HEK293 (cell line): Measurements from ENCODE around the gene TM2D3.

Experiments
- CTCF ChIA-PET: fragments of 350-600 bp; formaldehyde crosslinking; extraction: SDS; loops from one replicate; lab custom pipeline; 2021; ENCODE audit warnings: antibody characterized with exemption; lab: Yijun Ruan, JAX
- POLR2A ChIA-PET: fragments of 300-600 bp; formaldehyde crosslinking; extraction: SDS; loops from one replicate; lab custom pipeline; 2020; ENCODE audit warnings: antibody characterized with exemption, inconsistent platforms; lab: Yijun Ruan, JAX
- H3K27ac ChIP-seq: fragments of 200-500 bp; sonication (Bioruptor generic); 2 replicates; pipeline ENCODE4 v1.5.1; 2014; ENCODE audit warnings: low read depth, low read length, control low read depth, inconsistent platforms; ENCODE audit errors: extremely low read depth
- H3K36me3 ChIP-seq, 2 experiments: fragments of 200-500 bp in 1 of 2; sonication (Bioruptor generic) in 1 of 2; 1 replicate in 1 of 2; 2 replicates in 1 of 2; pipeline ENCODE4 v1.5.1; 2014 to 2017; ENCODE audit warnings: inconsistent platforms in 2 of 2, low read length in 2 of 2; ENCODE audit not compliant: control insufficient read depth in 2 of 2, insufficient read depth in 1 of 2
- H3K4me1 ChIP-seq: fragments of 200-500 bp; sonication (Bioruptor generic); 2 replicates; pipeline ENCODE4 v1.5.1; 2014; ENCODE audit warnings: mild to moderate bottlenecking, low read length, inconsistent platforms; ENCODE audit not compliant: control insufficient read depth, insufficient read depth
- H3K4me3 ChIP-seq: 2 replicates; pipeline ENCODE4 v1.5.1; 2011; ENCODE audit warnings: low read depth, mild to moderate bottlenecking, control low read depth, low read length, moderate library complexity
- H3K9me3 ChIP-seq: fragments of 200-500 bp; sonication (Bioruptor generic); 2 replicates; pipeline ENCODE4 v1.5.1; 2014; ENCODE audit warnings: low read depth, low read length, inconsistent platforms; ENCODE audit not compliant: control insufficient read depth, insufficient read depth
- BCL6B ChIP-seq: fragments of 450-650 bp; formaldehyde crosslinking; IDR thresholded peaks from 2 replicates; pipeline ENCODE4 v1.5.1; 2017; ENCODE audit warnings: missing biosample characterization, missing genetic modification characterization
- GLIS1 ChIP-seq: fragments of 450-650 bp; formaldehyde crosslinking; IDR thresholded peaks from 2 replicates; pipeline ENCODE4 v1.5.1; 2016; ENCODE audit warnings: missing biosample characterization, missing genetic modification characterization
- HOXD13 ChIP-seq: sonication (generic); formaldehyde crosslinking; IDR thresholded peaks from 2 replicates; pipeline ENCODE4 v1.8.0; 2022; ENCODE audit warnings: missing genetic modification reagents, borderline replicate concordance
- IKZF3 ChIP-seq: fragments of 450-650 bp; IDR thresholded peaks from 2 replicates; pipeline ENCODE4 v1.5.0; 2018; ENCODE audit warnings: missing biosample characterization, mild to moderate bottlenecking, missing genetic modification characterization, moderate library complexity
- TRIM28 ChIP-seq: IDR thresholded peaks from 2 replicates; pipeline ENCODE4 v1.6.1; 2011; ENCODE audit warnings: low read length, control low read depth, borderline replicate concordance
- YY2 ChIP-seq: fragments of 450-650 bp; formaldehyde crosslinking; IDR thresholded peaks from 2 replicates; pipeline ENCODE4 v1.5.1; 2016; ENCODE audit warnings: missing biosample characterization, missing genetic modification characterization
- ZNF155 ChIP-seq: fragments of 450-650 bp; formaldehyde crosslinking; IDR thresholded peaks from 2 replicates; pipeline ENCODE4 v1.5.1; 2016; ENCODE audit warnings: missing biosample characterization, missing genetic modification characterization
- ZNF184 ChIP-seq: fragments of 450-650 bp; IDR thresholded peaks from 2 replicates; pipeline ENCODE4 v1.5.1; 2018; ENCODE audit warnings: missing biosample characterization, mild to moderate bottlenecking, missing genetic modification characterization
- ZNF23 ChIP-seq: fragments of 450-650 bp; formaldehyde crosslinking; IDR thresholded peaks from 2 replicates; pipeline ENCODE4 v1.5.1; 2016; ENCODE audit warnings: missing biosample characterization, missing genetic modification characterization, borderline replicate concordance
- ZNF24 ChIP-seq: fragments of 450-650 bp; formaldehyde crosslinking; IDR thresholded peaks from 2 replicates; pipeline ENCODE4 v1.5.1; 2016; ENCODE audit warnings: missing biosample characterization, missing genetic modification characterization
- ZNF266 ChIP-seq: fragments of 450-650 bp; formaldehyde crosslinking; IDR thresholded peaks from 2 replicates; pipeline ENCODE4 v1.5.1; 2016; ENCODE audit warnings: missing biosample characterization, missing genetic modification characterization, low read depth
- ZNF280C ChIP-seq: fragments of 450-650 bp; formaldehyde crosslinking; IDR thresholded peaks from 2 replicates; pipeline ENCODE4 v1.5.1; 2016; ENCODE audit warnings: missing biosample characterization, missing genetic modification characterization
- ZNF549 ChIP-seq: fragments of 450-650 bp; IDR thresholded peaks from 2 replicates; pipeline ENCODE4 v1.5.1; 2018; ENCODE audit warnings: missing biosample characterization, missing genetic modification characterization, mild to moderate bottlenecking, inconsistent platforms, moderate library complexity
- ZNF707 ChIP-seq: fragments of 450-650 bp; formaldehyde crosslinking; IDR thresholded peaks from 2 replicates; pipeline ENCODE4 v1.5.1; 2016; ENCODE audit warnings: missing biosample characterization, missing genetic modification characterization
- ZXDB ChIP-seq: fragments of 450-650 bp; formaldehyde crosslinking; IDR thresholded peaks from 2 replicates; pipeline ENCODE4 v1.5.1; 2016; ENCODE audit warnings: missing biosample characterization, missing genetic modification characterization
- TF ChIP-seq, protein P1 (sequence below): fragments of 450-650 bp; IDR thresholded peaks from 2 replicates; pipeline ENCODE4 v1.5.1; 2018; ENCODE audit warnings: missing biosample characterization, mild to moderate bottlenecking, missing genetic modification characterization
- TF ChIP-seq, protein P2 (sequence below): fragments of 450-650 bp; formaldehyde crosslinking; IDR thresholded peaks from 2 replicates; pipeline ENCODE4 v1.5.1; 2016; ENCODE audit warnings: missing biosample characterization, missing genetic modification characterization
- TF ChIP-seq, protein P3 (sequence below): fragments of 450-650 bp; formaldehyde crosslinking; IDR thresholded peaks from 2 replicates; pipeline ENCODE4 v1.5.1; 2016; ENCODE audit warnings: missing biosample characterization, missing genetic modification characterization

TM2D3 gene

GRCh38 chr15:101611580-101612299 lies 40.4 kb downstream of the TM2D3 start:
- H3K9me3 ChIP-seq: no peaks in the 10 kb centered on the region
- POLR2A ChIA-PET: interaction anchor here (0.7 kb wide), 1 partner anchor 27 kb away, joined by 3 read pairs; no protein-coding TSS in a partner anchor
- no peak overlapping the region for H3K4me3 ChIP-seq
- TF ChIP-seq, protein P1, sequence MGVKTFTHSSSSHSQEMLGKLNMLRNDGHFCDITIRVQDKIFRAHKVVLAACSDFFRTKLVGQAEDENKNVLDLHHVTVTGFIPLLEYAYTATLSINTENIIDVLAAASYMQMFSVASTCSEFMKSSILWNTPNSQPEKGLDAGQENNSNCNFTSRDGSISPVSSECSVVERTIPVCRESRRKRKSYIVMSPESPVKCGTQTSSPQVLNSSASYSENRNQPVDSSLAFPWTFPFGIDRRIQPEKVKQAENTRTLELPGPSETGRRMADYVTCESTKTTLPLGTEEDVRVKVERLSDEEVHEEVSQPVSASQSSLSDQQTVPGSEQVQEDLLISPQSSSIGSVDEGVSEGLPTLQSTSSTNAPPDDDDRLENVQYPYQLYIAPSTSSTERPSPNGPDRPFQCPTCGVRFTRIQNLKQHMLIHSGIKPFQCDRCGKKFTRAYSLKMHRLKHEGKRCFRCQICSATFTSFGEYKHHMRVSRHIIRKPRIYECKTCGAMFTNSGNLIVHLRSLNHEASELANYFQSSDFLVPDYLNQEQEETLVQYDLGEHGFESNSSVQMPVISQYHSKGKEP (tag by site-specific recombination): no peak
- TF ChIP-seq, protein P2, sequence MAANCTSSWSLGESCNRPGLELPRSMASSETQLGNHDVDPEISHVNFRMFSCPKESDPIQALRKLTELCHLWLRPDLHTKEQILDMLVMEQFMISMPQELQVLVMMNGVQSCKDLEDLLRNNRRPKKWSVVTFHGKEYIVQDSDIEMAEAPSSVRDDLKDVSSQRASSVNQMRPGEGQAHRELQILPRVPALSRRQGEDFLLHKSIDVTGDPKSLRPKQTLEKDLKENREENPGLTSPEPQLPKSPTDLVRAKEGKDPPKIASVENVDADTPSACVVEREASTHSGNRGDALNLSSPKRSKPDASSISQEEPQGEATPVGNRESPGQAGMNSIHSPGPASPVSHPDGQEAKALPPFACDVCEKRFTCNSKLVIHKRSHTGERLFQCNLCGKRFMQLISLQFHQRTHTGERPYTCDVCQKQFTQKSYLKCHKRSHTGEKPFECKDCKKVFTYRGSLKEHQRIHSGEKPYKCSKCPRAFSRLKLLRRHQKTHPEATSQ (tag by site-specific recombination): no peak
- TF ChIP-seq GLIS1 (tag by site-specific recombination) (peak; percentile 40; the same call in 1 of the 2 replicates), BCL6B (tag by site-specific recombination) (no peak), TRIM28 (no peak), HOXD13 (CRISPR knock-in tag) (no peak), ZNF155 (tag by site-specific recombination) (no peak)
- H3K27ac ChIP-seq: no peak overlapping the region
- H3K4me1 ChIP-seq: peaks cover 22% of the 10 kb centered on the region
- H3K36me3 ChIP-seq: peaks cover 0 to 6% of the 10 kb centered on the region in 2 experiments; a peak in 1 of 3 replicates
- CTCF ChIA-PET: interaction anchor here (0.6 to 1.5 kb wide), 3 partner anchors 29 to 431 kb away, joined by 4 to 5 read pairs (median 5); no protein-coding TSS in a partner anchor

- Histone ChIP-seq H3K4me3 (no peak overlapping the region), H3K9me3 (no peaks in the 10 kb centered on the region), H3K4me1 (peaks cover 15% of the 10 kb centered on the region)
- POLR2A ChIA-PET: interaction anchor here (0.7 kb wide), 1 partner anchor 26 kb away, joined by 3 read pairs; no protein-coding TSS in a partner anchor
- TF ChIP-seq ZNF23 (tag by site-specific recombination): no peak
- no peak for TF ChIP-seq ZNF24
- TF ChIP-seq IKZF3 (tag by site-specific recombination): no peak
- no peak for TF ChIP-seq ZNF549 (tag by site-specific recombination)
- no peak for TF ChIP-seq ZNF707 (tag by site-specific recombination)
- no peak for TF ChIP-seq YY2 (tag by site-specific recombination)
- TF ChIP-seq ZNF266 (tag by site-specific recombination): no peak
- no peak for TF ChIP-seq ZNF280C (tag by site-specific recombination)
- no peak for TF ChIP-seq ZNF184 (tag by site-specific recombination)
- TF ChIP-seq, protein P3, sequence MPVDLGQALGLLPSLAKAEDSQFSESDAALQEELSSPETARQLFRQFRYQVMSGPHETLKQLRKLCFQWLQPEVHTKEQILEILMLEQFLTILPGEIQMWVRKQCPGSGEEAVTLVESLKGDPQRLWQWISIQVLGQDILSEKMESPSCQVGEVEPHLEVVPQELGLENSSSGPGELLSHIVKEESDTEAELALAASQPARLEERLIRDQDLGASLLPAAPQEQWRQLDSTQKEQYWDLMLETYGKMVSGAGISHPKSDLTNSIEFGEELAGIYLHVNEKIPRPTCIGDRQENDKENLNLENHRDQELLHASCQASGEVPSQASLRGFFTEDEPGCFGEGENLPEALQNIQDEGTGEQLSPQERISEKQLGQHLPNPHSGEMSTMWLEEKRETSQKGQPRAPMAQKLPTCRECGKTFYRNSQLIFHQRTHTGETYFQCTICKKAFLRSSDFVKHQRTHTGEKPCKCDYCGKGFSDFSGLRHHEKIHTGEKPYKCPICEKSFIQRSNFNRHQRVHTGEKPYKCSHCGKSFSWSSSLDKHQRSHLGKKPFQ (tag by site-specific recombination): no peak
- TF ChIP-seq ZXDB (tag by site-specific recombination): no peak
- TF ChIP-seq, all 188 proteins: peak for 0
- Histone ChIP-seq H3K27ac (no peak overlapping the region), H3K36me3 (peaks cover 0 to 9% of the 10 kb centered on the region in 2 experiments; a peak in 1 of 3 replicates)
- CTCF ChIA-PET: interaction anchor here (0.6 to 1.5 kb wide), 3 partner anchors 29 to 430 kb away, joined by 4 to 5 read pairs (median 5); no protein-coding TSS in a partner anchor
Measured at GRCh38 chr15:101611007-101611406, 41.2 kb downstream of the TM2D3 start.
